HFFc6 (cell line): ENCODE measurements around the gene SH3GL1. TPM values are rescaled to one million over a fixed set of nuclear protein-coding genes. Genes with fewer than 3 reads are reported as not detected.
"Not testable (repeated sequence)": the region's sequence is repeated elsewhere in the genome, so short reads cannot be mapped to it uniquely, and the experiment has no call there.

Source experiments
- DNase-seq: peaks from one replicate; pipeline ENCODE4 v3.0.0-alpha.2; 2018
- H3K27ac Mint-ChIP-seq: 2 replicates; pipeline ENCODE4 v1.8.0; 2020; ENCODE audit warnings: mild to moderate bottlenecking, mixed read lengths
- H3K27me3 Mint-ChIP-seq: 2 replicates; pipeline ENCODE4 v1.8.0; 2021; ENCODE audit warnings: mild to moderate bottlenecking, moderate library complexity, mixed read lengths; ENCODE audit not compliant: insufficient read depth
- H3K36me3 Mint-ChIP-seq: 2 replicates; pipeline ENCODE4 v1.8.0; 2021; ENCODE audit warnings: low read depth, mixed read lengths
- H3K4me1 Mint-ChIP-seq: 2 replicates; pipeline ENCODE4 v1.8.0; 2020; ENCODE audit warnings: low read depth, mixed read lengths
- H3K4me3 Mint-ChIP-seq: 2 replicates; pipeline ENCODE4 v1.8.0; 2020; ENCODE audit warnings: mild to moderate bottlenecking, moderate library complexity, mixed read lengths
- H3K9me3 Mint-ChIP-seq: 2 replicates; pipeline ENCODE4 v1.8.0; 2020; ENCODE audit warnings: mild to moderate bottlenecking, mixed read lengths
- CTCF ChIP-seq: fragments of 200-600 bp; sonication (generic); IDR thresholded peaks from 2 replicates; pipeline ENCODE4 v1.5.0; 2021; ENCODE audit warnings: antibody characterized with exemption, mild to moderate bottlenecking
- total RNA-seq, 6 experiments: library from RNA; stranded (reverse); fragmentation: NEBNext Ultra II Directional; extraction: Animal tissue kit (Norgen Biotek cat#: 25700); gene quantifications; 2 replicates in 1 of 6; 3 replicates in 5 of 6; pipeline ENCODE4 v1.2.3, GENCODE V29; 2021

SH3GL1 gene
- total RNA-seq, 6 experiments from 2014 or later: 102 to 126 (median 110) TPM

GRCh38 chr19:4350111-4350510 is 50.2 kb downstream of the SH3GL1 start:
- Mint-ChIP-seq H3K4me1 (no peaks in the 10 kb centered on the region), H3K4me3 (no peak overlapping the region), H3K27me3 (no peaks in the 10 kb centered on the region; the same call in 1 of the 2 replicates), H3K27ac (no peak overlapping the region), H3K9me3 (no peaks in the 10 kb centered on the region), H3K36me3 (no peaks in the 10 kb centered on the region)
- DNase-seq: no peak
- no peak for TF ChIP-seq CTCF

GRCh38 chr19:4349225-4349624 is 51.1 kb downstream of the SH3GL1 start:
- H3K36me3 Mint-ChIP-seq, H3K9me3 Mint-ChIP-seq, H3K4me1 Mint-ChIP-seq, DNase-seq, H3K27me3 Mint-ChIP-seq, H3K4me3 Mint-ChIP-seq, H3K27ac Mint-ChIP-seq: not testable (repeated sequence)

GRCh38 chr19:4347521-4347920 is 52.8 kb downstream of the SH3GL1 start:
- H3K4me1 Mint-ChIP-seq: peaks cover under 1% of the 10 kb centered on the region; the same call in 1 of the 2 replicates
- H3K36me3 Mint-ChIP-seq: no peaks in the 10 kb centered on the region

GRCh38 chr19:4346020-4346383 is 54.3 kb downstream of the SH3GL1 start:
- Mint-ChIP-seq H3K36me3 (no peaks in the 10 kb centered on the region), H3K4me3 (no peak overlapping the region), H3K27ac (no peak overlapping the region), H3K9me3 (no peaks in the 10 kb centered on the region), H3K4me1 (peaks cover 8% of the 10 kb centered on the region), H3K27me3 (peaks cover 2% of the 10 kb centered on the region)
- TF ChIP-seq CTCF: no peak
- no peak for DNase-seq

More at GRCh38 chr19:4347521-4347920, 52.8 kb downstream of the SH3GL1 start:
- no peak overlapping the region for H3K4me3 Mint-ChIP-seq
- DNase-seq: no peak
- no peak overlapping the region for H3K27ac Mint-ChIP-seq
- peaks cover 2% of the 10 kb centered on the region for H3K27me3 Mint-ChIP-seq
- no peaks in the 10 kb centered on the region for H3K9me3 Mint-ChIP-seq
- TF ChIP-seq CTCF: no peak

- TF ChIP-seq CTCF: no peak
- no peak for DNase-seq
- peaks cover 8% of the 10 kb centered on the region for H3K4me1 Mint-ChIP-seq
- no peaks in the 10 kb centered on the region for H3K36me3 Mint-ChIP-seq
- H3K27me3 Mint-ChIP-seq: peaks cover 2% of the 10 kb centered on the region
- H3K27ac Mint-ChIP-seq: no peak overlapping the region
- H3K9me3 Mint-ChIP-seq: no peaks in the 10 kb centered on the region
- no peak overlapping the region for H3K4me3 Mint-ChIP-seq
Observed at GRCh38 chr19:4345342-4346019, 54.9 kb downstream of the SH3GL1 start.

GRCh38 chr19:4343370-4344307 is 56.7 kb downstream of the SH3GL1 start, which contains the start of gene MPND:
TSS of gene MPND (plus strand) at chr19:4343562. CDS start at chr19:4343594, 32 bp downstream.
- TF ChIP-seq CTCF: no peak
- peaks cover 2% of the 10 kb centered on the region for H3K27me3 Mint-ChIP-seq
- peak within 1 kb of the TSS; percentile 93 for H3K4me3 Mint-ChIP-seq
- H3K27ac Mint-ChIP-seq: peak within 1 kb of the TSS; percentile 82
- DNase-seq: peak; percentile 31
- H3K9me3 Mint-ChIP-seq: no peaks in the 10 kb centered on the region
- no peaks in the 10 kb centered on the region for H3K36me3 Mint-ChIP-seq
- peaks cover 8% of the 10 kb centered on the region for H3K4me1 Mint-ChIP-seq
